ENCODE results near the gene HINFP. TPM values are rescaled to one million over a fixed set of nuclear protein-coding genes. Genes with fewer than 3 reads are reported as not detected.

Gene HINFP
- polyA plus RNA-seq, 1 experiment = 14.9 TPM

DNA sequence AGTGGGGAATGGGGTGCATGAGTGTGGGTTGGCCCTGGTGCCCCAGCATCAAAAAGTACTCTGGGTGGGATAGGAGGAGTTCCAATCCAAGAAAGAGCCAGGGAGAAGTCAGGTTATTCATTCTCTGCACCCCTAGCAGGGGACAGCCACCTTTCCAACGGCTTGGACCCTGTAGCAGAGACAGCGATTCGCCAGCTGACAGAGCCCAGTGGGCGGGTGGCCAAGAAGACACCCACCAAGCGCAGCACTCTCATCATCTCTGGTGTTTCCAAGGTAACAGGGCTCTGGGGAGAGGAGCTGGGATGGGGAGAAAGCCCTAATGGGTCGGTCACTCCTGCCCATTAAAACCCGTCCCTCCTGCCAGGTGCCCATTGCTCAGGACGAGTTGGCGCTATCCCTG is 7.7 kb upstream of the HINFP start:
- CTCF ChIA-PET = no interaction called here
- Histone ChIP-seq H3K9me3 (ENCODE audit: control insufficient read depth, insufficient read depth, low read length) (no peaks in the 10 kb centered on the region), H3K27ac (ENCODE audit: low read depth, low read length) (no peak overlapping the region), H3K4me3 (ENCODE audit: low read depth, low read length) (no peak overlapping the region), H3K27me3 (ENCODE audit: control insufficient read depth, insufficient read depth, low read length) (no peaks in the 10 kb centered on the region)
- TF ChIP-seq, protein P1, sequence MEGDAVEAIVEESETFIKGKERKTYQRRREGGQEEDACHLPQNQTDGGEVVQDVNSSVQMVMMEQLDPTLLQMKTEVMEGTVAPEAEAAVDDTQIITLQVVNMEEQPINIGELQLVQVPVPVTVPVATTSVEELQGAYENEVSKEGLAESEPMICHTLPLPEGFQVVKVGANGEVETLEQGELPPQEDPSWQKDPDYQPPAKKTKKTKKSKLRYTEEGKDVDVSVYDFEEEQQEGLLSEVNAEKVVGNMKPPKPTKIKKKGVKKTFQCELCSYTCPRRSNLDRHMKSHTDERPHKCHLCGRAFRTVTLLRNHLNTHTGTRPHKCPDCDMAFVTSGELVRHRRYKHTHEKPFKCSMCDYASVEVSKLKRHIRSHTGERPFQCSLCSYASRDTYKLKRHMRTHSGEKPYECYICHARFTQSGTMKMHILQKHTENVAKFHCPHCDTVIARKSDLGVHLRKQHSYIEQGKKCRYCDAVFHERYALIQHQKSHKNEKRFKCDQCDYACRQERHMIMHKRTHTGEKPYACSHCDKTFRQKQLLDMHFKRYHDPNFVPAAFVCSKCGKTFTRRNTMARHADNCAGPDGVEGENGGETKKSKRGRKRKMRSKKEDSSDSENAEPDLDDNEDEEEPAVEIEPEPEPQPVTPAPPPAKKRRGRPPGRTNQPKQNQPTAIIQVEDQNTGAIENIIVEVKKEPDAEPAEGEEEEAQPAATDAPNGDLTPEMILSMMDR (IDR thresholded peaks at IDR 0.05; ENCODE audit: low read depth, low read length) = no peak
- DNase-seq (ENCODE audit: low read depth, low spot score) = no peak
- POLR2A ChIA-PET = no interaction called here

DNA sequence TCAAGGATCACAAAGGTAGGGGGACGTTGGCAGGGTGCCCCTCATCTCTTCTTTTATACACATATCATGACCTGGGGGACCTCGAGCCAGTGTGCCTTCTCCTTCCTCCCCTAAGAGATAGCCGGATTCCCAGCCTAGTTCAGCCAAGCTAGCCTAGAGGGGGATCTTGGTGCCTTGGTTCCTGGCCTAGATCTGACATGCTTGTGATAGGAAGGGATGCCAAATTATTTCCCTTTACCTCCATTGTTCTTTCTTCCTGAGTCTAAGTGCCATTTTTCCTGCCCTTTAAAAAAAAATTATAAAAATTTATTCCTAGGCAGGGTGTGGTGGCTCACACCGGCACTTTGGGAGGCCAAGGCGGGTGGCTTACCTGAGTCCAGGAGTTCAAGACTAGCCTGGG is 7.0 kb upstream of the HINFP start:
- POLR2A ChIA-PET = no interaction called here
- H3K27me3 ChIP-seq (ENCODE audit: control insufficient read depth, insufficient read depth, low read length) = no peaks in the 10 kb centered on the region
- CTCF ChIA-PET = no interaction called here
- no peaks in the 10 kb centered on the region for H3K9me3 ChIP-seq (ENCODE audit: control insufficient read depth, insufficient read depth, low read length)
- no peak for DNase-seq (ENCODE audit: low read depth, low spot score)
- H3K27ac ChIP-seq (ENCODE audit: low read depth, low read length) = no peak overlapping the region
- H3K4me3 ChIP-seq (ENCODE audit: low read depth, low read length) = no peak overlapping the region
- TF ChIP-seq, protein P1 (IDR thresholded peaks at IDR 0.05; ENCODE audit: low read depth, low read length) = no peak

DNA sequence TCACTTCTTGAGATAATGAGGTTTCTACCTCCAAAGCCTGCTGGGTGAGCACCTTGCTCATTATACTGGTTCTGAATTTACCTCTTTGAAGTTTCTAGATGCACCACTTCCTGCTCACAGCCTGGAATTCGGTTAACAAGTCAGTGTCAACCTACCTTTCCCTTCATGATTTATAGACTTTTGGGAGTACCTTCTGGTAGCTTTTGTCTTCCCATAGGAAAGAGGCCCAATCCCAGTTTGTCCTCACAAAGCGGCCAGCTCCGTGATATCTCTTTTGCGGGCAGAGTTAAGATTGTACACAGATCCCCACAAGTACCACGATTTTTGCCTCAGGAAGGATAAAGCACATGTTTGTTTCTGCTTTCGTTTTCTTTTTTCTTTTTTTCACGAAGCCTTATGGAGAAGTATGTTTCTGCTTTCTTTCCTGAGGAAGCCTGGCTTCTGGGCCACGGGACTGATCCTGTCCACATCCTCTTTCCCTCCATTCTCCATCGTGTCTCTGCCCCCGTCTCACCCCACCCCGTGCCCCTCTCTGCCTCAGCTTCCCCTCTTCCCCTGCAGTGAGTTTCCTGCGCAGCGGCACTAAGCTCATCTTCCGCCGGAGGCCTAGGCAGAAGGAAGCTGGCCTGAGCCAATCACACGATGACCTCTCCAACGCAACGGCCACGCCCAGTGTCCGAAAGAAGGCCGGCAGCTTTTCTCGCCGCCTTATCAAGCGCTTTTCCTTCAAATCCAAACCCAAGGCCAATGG is 5.7 kb upstream of the HINFP start:
- CTCF ChIA-PET = interaction anchor here (1.4 to 1.6 kb wide), 2 partner anchors 17 to 53 kb away, joined by 3 to 4 read pairs; no protein-coding TSS in a partner anchor
- Histone ChIP-seq H3K27ac (ENCODE audit: low read depth, low read length) (no peak overlapping the region), H3K9me3 (ENCODE audit: control insufficient read depth, insufficient read depth, low read length) (no peaks in the 10 kb centered on the region), H3K27me3 (ENCODE audit: control insufficient read depth, insufficient read depth, low read length) (no peaks in the 10 kb centered on the region), H3K4me3 (ENCODE audit: low read depth, low read length) (no peak overlapping the region)
- POLR2A ChIA-PET = no interaction called here
- no peak for DNase-seq (ENCODE audit: low read depth, low spot score)
- TF ChIP-seq, protein P1 (IDR thresholded peaks at IDR 0.05; ENCODE audit: low read depth, low read length) = no peak

DNA sequence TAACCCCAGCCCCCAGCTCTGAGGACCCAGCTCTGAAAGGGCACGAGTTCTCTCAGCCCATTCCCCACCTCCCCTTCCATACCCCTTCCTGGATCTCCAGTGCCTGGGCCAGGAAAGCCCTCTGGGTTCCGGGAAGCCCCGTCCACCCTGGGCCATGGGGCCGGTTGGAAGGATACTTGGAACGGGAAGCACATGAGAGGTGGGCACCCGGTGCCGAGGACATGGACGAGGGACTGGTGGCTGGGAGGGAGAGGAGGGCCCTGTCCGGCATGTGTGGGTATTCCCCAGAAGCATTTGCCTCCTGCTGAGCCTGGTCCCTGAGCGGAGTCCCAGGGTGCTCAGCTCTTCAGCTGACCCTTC is 5.2 kb upstream of the HINFP start:
- Histone ChIP-seq H3K27ac (ENCODE audit: low read depth, low read length) (no peak overlapping the region), H3K4me3 (ENCODE audit: low read depth, low read length) (no peak overlapping the region), H3K27me3 (ENCODE audit: control insufficient read depth, insufficient read depth, low read length) (no peaks in the 10 kb centered on the region), H3K9me3 (ENCODE audit: control insufficient read depth, insufficient read depth, low read length) (no peaks in the 10 kb centered on the region)
- TF ChIP-seq, protein P1 (IDR thresholded peaks at IDR 0.05; ENCODE audit: low read depth, low read length) = no peak
- no peak for DNase-seq (ENCODE audit: low read depth, low spot score)
- POLR2A ChIA-PET = no interaction called here
- CTCF ChIA-PET = interaction anchor here (1.4 to 1.6 kb wide), 2 partner anchors 17 to 53 kb away, joined by 3 to 4 read pairs; no protein-coding TSS in a partner anchor

DNA sequence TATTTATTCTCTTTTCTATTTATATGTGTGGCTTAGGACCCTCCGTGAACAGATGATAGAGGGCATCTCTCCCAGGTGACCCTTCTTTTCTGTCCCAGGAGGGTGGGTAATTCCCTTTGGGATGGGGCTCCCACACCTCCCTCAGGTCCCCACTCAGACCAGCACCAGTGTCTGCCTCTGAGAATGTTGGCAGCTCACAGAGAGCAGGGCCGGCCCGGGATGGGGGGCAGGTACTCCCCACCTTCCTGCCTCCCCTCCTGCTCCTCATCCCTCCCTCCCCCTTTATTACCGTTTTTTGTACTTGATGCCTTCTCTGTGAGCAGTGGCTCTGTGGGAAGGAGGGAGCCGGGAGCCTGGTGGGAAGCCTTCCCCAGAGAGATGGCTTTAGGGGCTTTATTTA is 4.8 kb upstream of the HINFP start:
- Histone ChIP-seq H3K4me3 (ENCODE audit: low read depth, low read length) (no peak overlapping the region), H3K27ac (ENCODE audit: low read depth, low read length) (no peak overlapping the region), H3K27me3 (ENCODE audit: control insufficient read depth, insufficient read depth, low read length) (no peaks in the 10 kb centered on the region), H3K9me3 (ENCODE audit: control insufficient read depth, insufficient read depth, low read length) (no peaks in the 10 kb centered on the region; the same call in 1 of the 2 replicates)
- ChIA-PET POLR2A (no interaction called here), CTCF (interaction anchor here (0.8 to 1.6 kb wide), 3 partner anchors 18 to 80 kb away, joined by 3 to 4 read pairs (median 3); no protein-coding TSS in a partner anchor)
- TF ChIP-seq, protein P1 (IDR thresholded peaks at IDR 0.05; ENCODE audit: low read depth, low read length) = no peak
- no peak for DNase-seq (ENCODE audit: low read depth, low spot score)
